HepG2 (cell line): ENCODE measurements around the gene ENTPD6. TPM values are rescaled to one million over a fixed set of nuclear protein-coding genes. Genes with fewer than 3 reads are reported as not detected.

Experiments used
- AKAP8 ChIP-seq: sonication (generic); formaldehyde crosslinking; IDR thresholded peaks from 2 replicates; pipeline ENCODE4 v1.5.1; 2020; ENCODE audit warnings: mild to moderate bottlenecking, missing genetic modification reagents
- BORCS8-MEF2B ChIP-seq: sonication (generic); formaldehyde crosslinking; IDR thresholded peaks from 2 replicates; pipeline ENCODE4 v1.8.0; 2022; ENCODE audit warnings: mild to moderate bottlenecking, missing genetic modification reagents
- DMTF1 ChIP-seq: sonication (generic); formaldehyde crosslinking; IDR thresholded peaks from 2 replicates; pipeline ENCODE4 v1.4.0; 2020; ENCODE audit warnings: mild to moderate bottlenecking, missing genetic modification reagents
- MED8 ChIP-seq: sonication (generic); formaldehyde crosslinking; IDR thresholded peaks from 2 replicates; pipeline ENCODE4 v1.8.1; 2023; ENCODE audit warnings: mild to moderate bottlenecking, missing genetic modification reagents; ENCODE audit not compliant: insufficient replicate concordance
- MXD4 ChIP-seq: IDR thresholded peaks from 2 replicates; pipeline ENCODE4 v1.6.1; 2016; ENCODE audit warnings: mild to moderate bottlenecking, missing biosample characterization, missing genetic modification reagents
- PRMT3 ChIP-seq: sonication (generic); formaldehyde crosslinking; IDR thresholded peaks from 2 replicates; pipeline ENCODE4 v1.8.1; 2022; ENCODE audit warnings: low read depth, mild to moderate bottlenecking, moderate library complexity, missing genetic modification reagents, borderline replicate concordance
- SOX5 ChIP-seq: IDR thresholded peaks from 2 replicates; pipeline ENCODE4 v1.6.1; 2016; ENCODE audit warnings: borderline replicate concordance
- SRF ChIP-seq: IDR thresholded peaks from 2 replicates; pipeline ENCODE4 v1.6.1; 2011; ENCODE audit warnings: mild to moderate bottlenecking, low read depth, low read length, moderate library complexity
- WIZ ChIP-seq: sonication (generic); formaldehyde crosslinking; IDR thresholded peaks from 2 replicates; pipeline ENCODE4 v1.5.1; 2020; ENCODE audit warnings: mild to moderate bottlenecking, missing genetic modification reagents
- ZBTB34 ChIP-seq: sonication (generic); formaldehyde crosslinking; IDR thresholded peaks from 2 replicates; pipeline ENCODE4 v1.8.0; 2022; ENCODE audit warnings: mild to moderate bottlenecking, missing genetic modification reagents
- ZMYM4 ChIP-seq: sonication (generic); formaldehyde crosslinking; IDR thresholded peaks from 2 replicates; pipeline ENCODE4 v1.8.1; 2023; ENCODE audit warnings: mild to moderate bottlenecking, missing genetic modification reagents
- ZNF230 ChIP-seq: sonication (generic); formaldehyde crosslinking; IDR thresholded peaks from 2 replicates; pipeline ENCODE4 v1.4.0; 2020; ENCODE audit warnings: mild to moderate bottlenecking, missing genetic modification reagents
- ZNF501 ChIP-seq: sonication (generic); formaldehyde crosslinking; IDR thresholded peaks from 2 replicates; pipeline ENCODE4 v1.5.1; 2020; ENCODE audit warnings: mild to moderate bottlenecking, moderate library complexity, missing genetic modification reagents
- ZNF574 ChIP-seq: sonication (generic); formaldehyde crosslinking; IDR thresholded peaks from 2 replicates; pipeline ENCODE4 v1.4.0; 2020; ENCODE audit warnings: missing genetic modification reagents
- ZNF784 ChIP-seq: sonication (generic); formaldehyde crosslinking; IDR thresholded peaks from 2 replicates; pipeline ENCODE4 v1.5.1; 2020; ENCODE audit warnings: missing genetic modification reagents, mild to moderate bottlenecking, borderline replicate concordance
- polyA plus RNA-seq, 8 experiments: library from polyadenylated mRNA; depleted of rRNA in 3 of 8; stranded (reverse) in 7 of 8; unstranded in 1 of 8; fragments of >200 nt; fragmentation: Illumina TruSeq in 4 of 8; extraction: Trizol in 4 of 8; gene quantifications; 2 replicates each; pipeline versions ENCODE4 v1.2.1 to v1.2.3, GENCODE V29; 2011 to 2016; ENCODE audit warnings: low read depth in 4 of 8, missing spikeins in 1 of 8, mixed read lengths in 1 of 8; ENCODE audit not compliant: insufficient read depth in 1 of 8
- total RNA-seq, 5 experiments: library from RNA; depleted of rRNA; stranded (reverse); fragments of >200 nt; fragmentation: Illumina TruSeq; extraction: Trizol; gene quantifications; 2 replicates each; pipeline ENCODE4 v1.2.3, GENCODE V29; 2016; ENCODE audit warnings: low read depth in 1 of 5
- TF ChIP-seq, protein P1 (sequence below), 2 experiments: sonication (generic) in 1 of 2; formaldehyde crosslinking in 1 of 2; IDR thresholded peaks; 2 replicates each; pipeline versions ENCODE4 v1.4.0 to v1.6.1; 2018 to 2020; ENCODE audit warnings: missing genetic modification reagents in 2 of 2, borderline replicate concordance in 1 of 2, low read depth in 1 of 2, mild to moderate bottlenecking in 1 of 2, missing biosample characterization in 1 of 2
- TF ChIP-seq, protein P2 (sequence below): sonication (generic); formaldehyde crosslinking; IDR thresholded peaks from 2 replicates; pipeline ENCODE4 v1.8.1; 2022; ENCODE audit warnings: mild to moderate bottlenecking, missing genetic modification reagents

The ENTPD6 gene
- total and polyA plus RNA-seq, 2 of the 13 experiments (the other 11 are each of a cell fraction or from before 2014, with no cell fraction given) = 164 to 172 TPM

DNA sequence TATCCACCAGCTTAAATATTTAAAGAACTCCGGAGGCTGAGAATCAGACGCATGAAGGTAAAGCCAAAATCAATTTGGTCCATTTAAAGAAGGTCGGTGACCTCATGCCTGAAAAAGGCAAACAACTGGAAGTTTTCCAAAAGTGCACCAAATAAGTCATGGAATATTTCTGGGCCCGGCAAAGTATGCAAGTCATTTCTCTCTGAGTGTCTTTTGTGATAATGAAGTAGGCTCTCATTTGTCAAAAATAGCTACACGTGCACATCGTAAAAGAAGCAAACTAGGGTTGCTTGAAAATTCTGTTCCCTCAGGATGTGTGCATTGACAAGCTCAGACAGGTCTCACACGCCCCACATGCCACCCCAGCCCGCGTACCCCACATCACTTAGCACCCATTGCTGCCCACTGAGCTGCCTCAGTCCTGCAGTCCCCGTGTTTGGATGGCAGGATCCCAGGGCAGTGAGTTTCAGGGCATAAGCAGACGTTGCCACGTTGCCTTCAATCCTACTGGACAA is 31.9 kb downstream of the ENTPD6 start (continued):
- no peak for TF ChIP-seq DMTF1 (CRISPR knock-in tag)
- TF ChIP-seq ZBTB34 (CRISPR knock-in tag) = peak; percentile 95
- peak; percentile 49; the same call in 1 of the 2 replicates for TF ChIP-seq SOX5 (CRISPR knock-in tag)
- no peak for TF ChIP-seq ZNF784
- TF ChIP-seq AKAP8 (CRISPR knock-in tag) = 0 out of 2 replicates have a peak, but pooled peaks have one; percentile 2
- TF ChIP-seq WIZ (CRISPR knock-in tag) = no peak
- peak; percentile 8; the same call in 1 of the 2 replicates for TF ChIP-seq MXD4 (CRISPR knock-in tag)
- TF ChIP-seq ZNF501 (CRISPR knock-in tag) = 0 out of 2 replicates have a peak, but pooled peaks have one; percentile 1
- TF ChIP-seq, protein P1, sequence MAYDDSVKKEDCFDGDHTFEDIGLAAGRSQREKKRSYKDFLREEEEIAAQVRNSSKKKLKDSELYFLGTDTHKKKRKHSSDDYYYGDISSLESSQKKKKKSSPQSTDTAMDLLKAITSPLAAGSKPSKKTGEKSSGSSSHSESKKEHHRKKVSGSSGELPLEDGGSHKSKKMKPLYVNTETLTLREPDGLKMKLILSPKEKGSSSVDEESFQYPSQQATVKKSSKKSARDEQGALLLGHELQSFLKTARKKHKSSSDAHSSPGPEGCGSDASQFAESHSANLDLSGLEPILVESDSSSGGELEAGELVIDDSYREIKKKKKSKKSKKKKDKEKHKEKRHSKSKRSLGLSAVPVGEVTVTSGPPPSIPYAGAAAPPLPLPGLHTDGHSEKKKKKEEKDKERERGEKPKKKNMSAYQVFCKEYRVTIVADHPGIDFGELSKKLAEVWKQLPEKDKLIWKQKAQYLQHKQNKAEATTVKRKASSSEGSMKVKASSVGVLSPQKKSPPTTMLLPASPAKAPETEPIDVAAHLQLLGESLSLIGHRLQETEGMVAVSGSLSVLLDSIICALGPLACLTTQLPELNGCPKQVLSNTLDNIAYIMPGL (CRISPR knock-in tag; IDR thresholded peaks at IDR 0.05; ENCODE audit: borderline replicate concordance in 1 of 2, low read depth in 1 of 2) = peak in 1 of 2 experiments; percentile 30; a peak in 1 of 4 replicates
- TF ChIP-seq MED8 (CRISPR knock-in tag) = no peak
- TF ChIP-seq ZMYM4 = peak; percentile 9; the same call in 1 of the 2 replicates
- TF ChIP-seq, protein P2, sequence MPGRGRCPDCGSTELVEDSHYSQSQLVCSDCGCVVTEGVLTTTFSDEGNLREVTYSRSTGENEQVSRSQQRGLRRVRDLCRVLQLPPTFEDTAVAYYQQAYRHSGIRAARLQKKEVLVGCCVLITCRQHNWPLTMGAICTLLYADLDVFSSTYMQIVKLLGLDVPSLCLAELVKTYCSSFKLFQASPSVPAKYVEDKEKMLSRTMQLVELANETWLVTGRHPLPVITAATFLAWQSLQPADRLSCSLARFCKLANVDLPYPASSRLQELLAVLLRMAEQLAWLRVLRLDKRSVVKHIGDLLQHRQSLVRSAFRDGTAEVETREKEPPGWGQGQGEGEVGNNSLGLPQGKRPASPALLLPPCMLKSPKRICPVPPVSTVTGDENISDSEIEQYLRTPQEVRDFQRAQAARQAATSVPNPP = 0 out of 2 replicates have a peak, but pooled peaks have one; percentile 64
- TF ChIP-seq ZNF574 (CRISPR knock-in tag) = no peak
- no peak for TF ChIP-seq ZNF230 (CRISPR knock-in tag)
- TF ChIP-seq BORCS8-MEF2B (CRISPR knock-in tag) = peak; percentile 5; the same call in 1 of the 2 replicates
- no peak for TF ChIP-seq PRMT3 (CRISPR knock-in tag)
- peak; percentile 99 for TF ChIP-seq SRF
